HepG2 (cell line): ENCODE measurements around the gene SAMD8. TPM values are rescaled to one million over a fixed set of nuclear protein-coding genes. Genes with fewer than 3 reads are reported as not detected.
A peak's percentile ranks its signal among the peaks of the same experiment; 100 is the strongest.

Experiments
- ATAC-seq: fragments of 200-7000 bp; cut with Tn5 transposase; 3 replicates; pipeline ENCODE4 v1.9.1; 2020; ENCODE audit warnings: mild to moderate bottlenecking, moderate library complexity
- BruUV-seq: library from RNA; stranded (reverse); fragments of 400-500 nt; replicated peaks from 2 replicates; lab custom pipeline; 2021; lab: Mats Ljungman, UMichigan
- CTCF ChIA-PET: fragments of 300-600 bp; formaldehyde crosslinking; extraction: SDS; loops from one replicate; lab custom pipeline; 2021; ENCODE audit warnings: low total read pairs, inconsistent platforms, low intra/inter-chr PET ratio; lab: Yijun Ruan, JAX
- POLR2A ChIA-PET: fragments of 350-600 bp; sonication (Branson Sonifier 250); formaldehyde crosslinking; loops from one replicate; lab custom pipeline; 2020; ENCODE audit warnings: antibody characterized with exemption, inconsistent platforms; lab: Yijun Ruan, JAX
- DNase-seq: peaks from one replicate; pipeline ENCODE4 v3.0.0-alpha.2; 2015; ENCODE audit warnings: low spot score
- FAIRE-seq: peaks from 3 replicates; lab custom pipeline; 2011; peaks lifted over from hg19 to GRCh38; lab: Jason Lieb, UNC
- H2AFZ ChIP-seq: one replicate; pipeline ENCODE4 v1.6.1; 2011; ENCODE audit warnings: low read length, inconsistent platforms
- H3K27ac ChIP-seq: fragments of 300-600 bp; 3 replicates; pipeline ENCODE4 v1.8.0; 2011; ENCODE audit warnings: mixed run types, mild to moderate bottlenecking, mixed read lengths, low read length, inconsistent platforms; ENCODE audit not compliant: insufficient read depth; ENCODE audit errors: extremely low read length
- H3K27me3 ChIP-seq, 2 experiments: fragments of 200-600 bp in 1 of 2; 2 replicates in 1 of 2; 3 replicates in 1 of 2; pipeline versions ENCODE4 v1.6.0 to v1.8.0; 2011; ENCODE audit warnings: low read length in 2 of 2, mild to moderate bottlenecking in 2 of 2, moderate library complexity in 2 of 2, inconsistent platforms in 1 of 2; ENCODE audit not compliant: insufficient read depth in 2 of 2, control insufficient read depth in 1 of 2
- H3K36me3 ChIP-seq, 2 experiments: fragments of 200-600 bp in 1 of 2; replicated peaks in 1 of 2; 2 replicates in 1 of 2; 3 replicates in 1 of 2; pipeline versions ENCODE4 v1.5.1 to v1.8.0; 2011; ENCODE audit warnings: low read length in 2 of 2, inconsistent platforms in 1 of 2; ENCODE audit not compliant: insufficient read depth in 2 of 2, control insufficient read depth in 1 of 2
- H3K4me1 ChIP-seq: 2 replicates; pipeline ENCODE4 v1.5.1; 2012; ENCODE audit warnings: low read length, inconsistent platforms; ENCODE audit not compliant: insufficient read depth
- H3K4me2 ChIP-seq: 2 replicates; pipeline ENCODE4 v1.6.0; 2011; ENCODE audit warnings: low read depth, low read length, inconsistent platforms
- H3K4me3 ChIP-seq, 3 experiments: fragments of 200-600 bp in 1 of 3; sonication (generic), shearing (Covaris generic) in 1 of 3; replicated peaks in 1 of 3; 2 replicates each; pipeline ENCODE4 v1.5.1; 2011 to 2016; ENCODE audit warnings: low read length in 3 of 3, inconsistent platforms in 2 of 3, low read depth in 2 of 3, mild to moderate bottlenecking in 2 of 3, control low read depth in 1 of 3, mixed read lengths in 1 of 3; ENCODE audit not compliant: insufficient read depth in 1 of 3
- H3K79me2 ChIP-seq: one replicate; pipeline ENCODE4 v1.6.1; 2011; ENCODE audit warnings: low read length, inconsistent platforms; ENCODE audit not compliant: insufficient read depth
- H3K9ac ChIP-seq: 2 replicates; pipeline ENCODE4 v1.6.0; 2011; ENCODE audit warnings: mild to moderate bottlenecking, low read depth, low read length, inconsistent platforms; ENCODE audit not compliant: insufficient read depth
- H3K9me3 ChIP-seq: 2 replicates; pipeline ENCODE4 v1.5.1; 2012; ENCODE audit warnings: mild to moderate bottlenecking, low read length
- H4K20me1 ChIP-seq: 2 replicates; pipeline ENCODE4 v1.6.0; 2011; ENCODE audit warnings: inconsistent platforms, mild to moderate bottlenecking, low read length, moderate library complexity; ENCODE audit not compliant: insufficient read depth
- MNT ChIP-seq: fragments of 450-650 bp; IDR thresholded peaks from 2 replicates; pipeline ENCODE4 v1.6.1; 2016
- RFX3 ChIP-seq: IDR thresholded peaks from 2 replicates; pipeline ENCODE4 v1.6.1; 2016; ENCODE audit warnings: missing biosample characterization, missing genetic modification reagents
- TBX3 ChIP-seq: fragments of 450-650 bp; IDR thresholded peaks from 2 replicates; pipeline ENCODE4 v1.6.1; 2017; ENCODE audit warnings: antibody characterized with exemption, mild to moderate bottlenecking, inconsistent platforms, borderline replicate concordance
- YEATS4 ChIP-seq: sonication (generic); formaldehyde crosslinking; IDR thresholded peaks from 2 replicates; pipeline ENCODE4 v1.4.0; 2020; ENCODE audit warnings: missing genetic modification reagents, borderline replicate concordance
- ZBTB1 ChIP-seq: sonication (generic); formaldehyde crosslinking; IDR thresholded peaks from 2 replicates; pipeline ENCODE4 v1.4.0; 2020; ENCODE audit warnings: missing genetic modification reagents, borderline replicate concordance
- ZNF17 ChIP-seq: sonication (generic); formaldehyde crosslinking; IDR thresholded peaks from 2 replicates; pipeline ENCODE4 v1.5.0; 2020; ENCODE audit warnings: mild to moderate bottlenecking, missing genetic modification reagents
- ZNF337 ChIP-seq: sonication (generic); formaldehyde crosslinking; IDR thresholded peaks from 2 replicates; pipeline ENCODE4 v1.5.1; 2020; ENCODE audit warnings: missing genetic modification reagents, low read depth, mild to moderate bottlenecking, borderline replicate concordance
- ZNF629 ChIP-seq: sonication (generic); formaldehyde crosslinking; conservative IDR thresholded peaks from 2 replicates; pipeline ENCODE4 v1.5.0; 2020; ENCODE audit warnings: missing genetic modification reagents
- ZNF841 ChIP-seq: sonication (generic); formaldehyde crosslinking; IDR thresholded peaks from 2 replicates; pipeline ENCODE4 v1.8.1; 2023; ENCODE audit warnings: missing genetic modification reagents, borderline replicate concordance
- WGBS: methylation state at CpG from one replicate; pipeline ENCODE4 v1.1.6; 2017; ENCODE audit warnings: low lambda C conversion rate; 5-methylcytosine and 5-hydroxymethylcytosine counted together
- in situ Hi-C: cut with HindIII; loops from 2 replicates; pipeline ENCODE4 v1.10.0; 2017; ENCODE audit warnings: low pct_unique_long_range_greater_than_20kb; ENCODE audit not compliant: extremely low pct_ligation_motif_present
- intact Hi-C: fragments of 100-400 bp; cut with micrococcal nuclease; formaldehyde crosslinking; loops from one replicate; pipeline ENCODE4 v1.10.0; 2022; ENCODE audit not compliant: unreplicated experiment
- polyA plus RNA-seq, 8 experiments: library from polyadenylated mRNA; depleted of rRNA in 3 of 8; stranded (reverse) in 7 of 8; unstranded in 1 of 8; fragments of >200 nt; fragmentation: Illumina TruSeq in 4 of 8; extraction: Trizol in 4 of 8; gene quantifications; 2 replicates each; pipeline versions ENCODE4 v1.2.1 to v1.2.3, GENCODE V29; 2011 to 2016; ENCODE audit warnings: low read depth in 4 of 8, missing spikeins in 1 of 8, mixed read lengths in 1 of 8; ENCODE audit not compliant: insufficient read depth in 1 of 8
- total RNA-seq, 5 experiments: library from RNA; depleted of rRNA; stranded (reverse); fragments of >200 nt; fragmentation: Illumina TruSeq; extraction: Trizol; gene quantifications; 2 replicates each; pipeline ENCODE4 v1.2.3, GENCODE V29; 2016; ENCODE audit warnings: low read depth in 1 of 5
- TF ChIP-seq, protein P1 (sequence below): fragments of 450-650 bp; IDR thresholded peaks from 2 replicates; pipeline ENCODE4 v1.6.1; 2017

The SAMD8 gene
- total and polyA plus RNA-seq, 2 of the 13 experiments (the other 11 are each of a cell fraction or from before 2014, with no cell fraction given), result 10.4 to 13.2 TPM

- H3K27ac ChIP-seq, result no peak overlapping the region
- no peak overlapping the region for H3K9ac ChIP-seq
- H3K4me2 ChIP-seq, result no peak overlapping the region
- peaks cover 34% of the 10 kb centered on the region for H3K4me1 ChIP-seq
- no peak for DNase-seq
- WGBS, result 82% methylated on average over 12 of the region's 12 CpGs
- no peaks in the 10 kb centered on the region for H3K36me3 ChIP-seq
- no peak overlapping the region for H3K4me3 ChIP-seq
- H4K20me1 ChIP-seq, result no peaks in the 10 kb centered on the region
- H3K79me2 ChIP-seq, result no peaks in the 10 kb centered on the region
- H2AFZ ChIP-seq, result no peak overlapping the region
- in situ Hi-C loops (loop anchor here (10.0 kb wide), 1 partner anchor 207 kb away; no protein-coding TSS in a partner anchor), intact Hi-C loops (no loop called here)
- H3K9me3 ChIP-seq, result no peaks in the 10 kb centered on the region
- no peaks in the 10 kb centered on the region for H3K27me3 ChIP-seq
- peak; percentile 68 for TF ChIP-seq ZNF629 (CRISPR knock-in tag)
- TF ChIP-seq ZBTB1 (CRISPR knock-in tag), result no peak
- ATAC-seq, result no peak
- no peak for FAIRE-seq
- ChIA-PET CTCF (no interaction called here), POLR2A (no interaction called here)
- no TSS peak for BruUV-seq
Observed at GRCh38 chr10:75101416-75102251, 9.8 kb upstream of the SAMD8 start.

DNA sequence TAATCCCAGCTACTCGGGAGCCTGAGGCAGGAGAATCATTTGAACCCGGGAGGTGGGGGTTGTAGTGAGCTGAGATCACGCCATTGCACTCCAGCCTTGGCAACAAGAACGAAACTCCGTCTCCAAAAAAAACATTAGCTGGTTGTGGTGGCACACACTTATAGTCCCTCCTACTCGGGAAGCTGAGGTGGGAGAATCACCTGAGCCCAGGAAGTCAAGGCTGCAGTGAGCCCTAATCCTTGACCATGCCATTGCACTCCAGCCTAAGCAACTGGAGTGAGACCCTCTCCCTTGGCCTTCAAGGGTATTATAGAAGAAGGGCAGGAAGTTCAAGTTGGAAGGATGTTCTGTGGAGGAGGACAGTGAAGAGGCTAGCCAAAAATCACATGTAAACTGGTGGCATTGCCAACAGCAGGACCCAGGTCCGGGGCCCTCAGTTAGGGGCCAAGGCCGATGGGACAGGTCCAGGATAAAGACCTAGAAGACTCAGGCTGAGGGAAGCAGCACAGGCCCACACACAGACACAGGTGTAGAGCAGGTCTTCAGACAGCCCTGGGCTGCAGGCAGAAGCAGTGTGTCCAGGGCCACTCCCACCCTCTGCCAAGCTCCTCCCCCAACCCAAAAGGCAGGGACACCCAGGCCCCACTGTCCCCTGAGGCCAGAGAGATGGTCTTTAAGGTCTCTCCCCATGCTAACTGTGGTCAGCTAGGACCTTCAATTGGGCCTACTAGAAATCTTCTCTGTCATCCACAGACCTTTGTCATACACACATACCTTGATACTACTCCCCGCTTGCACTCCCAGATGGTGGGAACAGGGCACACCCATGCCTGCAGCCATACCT, 8.4 kb upstream of the SAMD8 start:
- no peak for FAIRE-seq
- no peak for ATAC-seq
- intact Hi-C loops (no loop called here), in situ Hi-C loops (loop anchor here (10.0 kb wide), 1 partner anchor 208 kb away; no protein-coding TSS in a partner anchor)
- Histone ChIP-seq H4K20me1 (no peaks in the 10 kb centered on the region), H3K9ac (0 out of 2 replicates have a peak overlapping the region, but pooled peaks have one; percentile 2), H3K4me2 (no peak overlapping the region), H3K79me2 (no peaks in the 10 kb centered on the region), H3K27me3 (no peaks in the 10 kb centered on the region), H3K9me3 (no peaks in the 10 kb centered on the region), H3K4me1 (peaks cover 42% of the 10 kb centered on the region), H3K36me3 (no peaks in the 10 kb centered on the region), H3K27ac (no peak overlapping the region), H2AFZ (no peak overlapping the region), H3K4me3 (no peak overlapping the region)
- TF ChIP-seq MNT (no peak), ZNF337 (no peak), ZNF841 (CRISPR knock-in tag) (no peak), ZNF17 (CRISPR knock-in tag) (no peak), TBX3 (no peak), YEATS4 (CRISPR knock-in tag) (no peak), RFX3 (CRISPR knock-in tag) (no peak)
- TF ChIP-seq, protein P1, sequence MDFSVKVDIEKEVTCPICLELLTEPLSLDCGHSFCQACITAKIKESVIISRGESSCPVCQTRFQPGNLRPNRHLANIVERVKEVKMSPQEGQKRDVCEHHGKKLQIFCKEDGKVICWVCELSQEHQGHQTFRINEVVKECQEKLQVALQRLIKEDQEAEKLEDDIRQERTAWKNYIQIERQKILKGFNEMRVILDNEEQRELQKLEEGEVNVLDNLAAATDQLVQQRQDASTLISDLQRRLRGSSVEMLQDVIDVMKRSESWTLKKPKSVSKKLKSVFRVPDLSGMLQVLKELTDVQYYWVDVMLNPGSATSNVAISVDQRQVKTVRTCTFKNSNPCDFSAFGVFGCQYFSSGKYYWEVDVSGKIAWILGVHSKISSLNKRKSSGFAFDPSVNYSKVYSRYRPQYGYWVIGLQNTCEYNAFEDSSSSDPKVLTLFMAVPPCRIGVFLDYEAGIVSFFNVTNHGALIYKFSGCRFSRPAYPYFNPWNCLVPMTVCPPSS, result no peak
- DNase-seq, result no peak
- 84% methylated on average over 8 of the region's 9 CpGs for WGBS
- ChIA-PET POLR2A (no interaction called here), CTCF (no interaction called here)
- BruUV-seq, result no TSS peak
